SIG-M5 treated with dmso at 0.1 percent for 504 hours (cell line): ENCODE data around the gene GPANK1.
"Not testable (repeated sequence)": the region's sequence is repeated elsewhere in the genome, so short reads cannot be mapped to it uniquely, and the experiment has no call there.

ENCODE experiments used
- DNase-seq: peaks from one replicate; lab custom pipeline; 2025; ENCODE audit not compliant: unreplicated experiment; lab: John Stamatoyannopoulos, UW

GPANK1 gene

DNA sequence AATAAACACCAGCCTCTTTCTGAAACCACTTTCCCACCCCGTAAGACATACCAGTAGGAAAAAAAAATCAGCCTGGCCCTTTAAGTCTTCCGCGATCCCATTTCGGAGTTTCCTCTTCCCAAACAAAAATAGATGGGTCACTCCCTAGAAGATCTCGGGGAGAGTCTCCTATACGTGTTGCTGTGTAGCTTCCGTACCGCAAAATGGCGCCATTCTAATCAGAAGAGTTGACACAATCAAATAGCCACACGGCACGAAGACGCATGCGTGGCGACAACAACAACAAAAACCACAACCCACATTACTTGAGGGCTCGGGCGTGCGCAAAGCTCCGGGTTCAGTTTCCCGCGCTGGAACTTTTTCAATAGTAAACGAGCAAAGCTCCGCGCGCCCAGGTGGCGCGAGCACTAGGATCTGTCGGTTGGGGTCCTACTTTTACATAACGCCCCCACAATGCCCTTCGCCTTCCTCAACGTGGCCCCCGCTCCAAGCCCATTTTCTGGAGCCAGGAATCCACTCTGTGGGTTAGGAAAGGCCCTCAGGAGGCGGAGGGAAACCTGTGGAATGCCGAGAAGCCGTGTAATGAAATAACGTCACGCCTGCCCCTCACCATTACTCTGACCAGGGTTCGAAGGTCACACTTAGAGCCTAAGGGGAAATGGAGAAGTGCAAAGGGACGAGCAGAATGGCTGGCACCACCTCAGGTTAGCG is at the start of gene GPANK1:
GPANK1 (minus strand) TSS at position 208 of the 711 bp plus-strand sequence. CDS start 519 bp downstream, outside the sequence.
- peak; percentile 96 for DNase-seq

GRCh38 chr6:31713991-31714684 is 49.3 kb upstream of the GPANK1 start:
- no peak for DNase-seq

DNA sequence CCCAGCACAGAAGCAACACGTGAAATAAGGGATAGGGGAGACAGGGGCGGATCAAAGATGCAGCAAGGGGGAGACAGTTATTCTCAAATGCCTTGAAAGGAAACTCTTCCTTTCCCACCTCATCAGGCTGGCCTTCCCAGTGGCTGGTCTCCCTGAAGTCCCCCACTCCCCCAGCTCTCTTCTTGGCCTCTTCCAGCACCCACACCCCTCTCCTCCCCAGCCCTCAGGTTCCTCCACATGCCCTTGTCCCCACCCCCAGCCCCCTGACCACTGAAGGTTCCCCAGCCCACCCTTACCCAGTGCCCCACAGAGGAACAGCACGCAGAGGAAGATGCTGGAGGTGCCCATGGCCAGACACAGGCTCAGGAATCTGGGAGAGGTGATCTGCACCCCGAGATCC is 48.7 kb upstream of the GPANK1 start:
- DNase-seq = no peak

DNA sequence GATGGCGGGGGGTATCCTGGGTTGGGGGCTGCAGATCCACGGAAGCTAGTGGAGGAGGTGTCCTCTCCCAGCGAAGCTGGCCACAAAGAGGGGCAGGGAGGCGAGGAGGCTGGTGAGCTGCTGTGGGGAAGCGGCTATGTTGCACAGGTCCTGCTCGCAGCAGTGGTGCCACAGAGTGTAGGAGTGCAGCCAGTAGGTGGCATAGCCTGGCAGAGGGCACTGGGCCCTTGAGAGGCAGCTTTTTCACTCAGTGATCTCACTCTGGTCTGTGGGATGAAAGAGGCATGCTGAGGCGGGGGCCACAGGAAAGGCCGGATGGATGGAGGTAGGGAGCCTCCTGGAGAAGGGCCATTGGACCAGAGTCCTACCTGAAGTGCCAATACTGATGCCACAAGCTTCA is 47.5 kb upstream of the GPANK1 start:
- no peak for DNase-seq

- no peak for DNase-seq
Measured at GRCh38 chr6:31711233-31711632, 46.4 kb upstream of the GPANK1 start.

DNA sequence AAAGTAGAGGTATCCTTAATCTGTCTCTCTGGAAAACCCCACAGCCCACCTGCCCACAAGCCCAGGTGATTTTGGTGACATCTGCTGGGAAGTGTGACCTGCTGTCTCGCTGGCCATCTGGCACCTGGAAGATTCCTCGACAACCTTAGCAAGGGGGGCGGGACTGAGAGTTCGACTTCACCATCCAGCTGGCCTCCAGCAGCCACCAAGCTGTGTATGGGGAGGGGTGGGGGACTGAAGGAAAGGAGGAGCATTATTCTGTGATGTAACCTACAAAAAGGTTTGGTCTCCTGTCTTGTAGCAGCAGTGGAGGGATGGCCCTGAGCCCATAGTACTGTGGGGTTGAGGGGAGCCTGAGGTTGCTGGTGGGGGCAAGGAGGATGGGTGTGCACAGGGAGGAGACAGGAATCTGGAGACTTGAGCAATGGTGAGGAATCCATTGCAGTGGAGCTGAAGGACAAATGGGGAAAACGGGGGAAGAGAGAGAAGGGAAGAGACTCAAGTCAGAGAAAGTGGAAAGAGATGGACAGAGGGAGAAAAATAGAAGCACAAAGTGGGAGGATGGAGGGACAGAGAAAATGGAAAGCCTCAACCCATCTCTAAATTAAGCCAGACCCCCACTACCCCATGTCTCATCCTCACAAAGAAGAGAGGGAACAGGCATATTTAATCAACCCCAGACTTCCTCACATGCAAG is 45.9 kb upstream of the GPANK1 start:
- no peak for DNase-seq

GRCh38 chr6:31709157-31709556 is 44.4 kb upstream of the GPANK1 start:
- DNase-seq = not testable (repeated sequence)

GRCh38 chr6:31708224-31708623 is 43.4 kb upstream of the GPANK1 start:
- no peak for DNase-seq

DNA sequence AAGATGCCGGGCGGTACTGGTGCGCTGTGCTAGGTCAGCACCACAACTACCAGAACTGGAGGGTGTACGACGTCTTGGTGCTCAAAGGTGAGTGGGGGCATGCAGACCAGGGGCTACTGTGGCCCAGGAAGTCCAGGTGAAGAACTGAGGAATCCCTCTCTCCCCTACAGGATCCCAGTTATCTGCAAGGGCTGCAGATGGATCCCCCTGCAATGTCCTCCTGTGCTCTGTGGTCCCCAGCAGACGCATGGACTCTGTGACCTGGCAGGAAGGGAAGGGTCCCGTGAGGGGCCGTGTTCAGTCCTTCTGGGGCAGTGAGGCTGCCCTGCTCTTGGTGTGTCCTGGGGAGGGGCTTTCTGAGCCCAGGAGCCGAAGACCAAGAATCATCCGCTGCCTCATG is 42.9 kb upstream of the GPANK1 start:
- no peak for DNase-seq

GRCh38 chr6:31706599-31706998 is 41.8 kb upstream of the GPANK1 start, which contains the start of gene LY6G6F:
TSS of gene LY6G6F (plus strand) at chr6:31706866. CDS start at chr6:31706907, 41 bp downstream.
- no peak for DNase-seq

DNA sequence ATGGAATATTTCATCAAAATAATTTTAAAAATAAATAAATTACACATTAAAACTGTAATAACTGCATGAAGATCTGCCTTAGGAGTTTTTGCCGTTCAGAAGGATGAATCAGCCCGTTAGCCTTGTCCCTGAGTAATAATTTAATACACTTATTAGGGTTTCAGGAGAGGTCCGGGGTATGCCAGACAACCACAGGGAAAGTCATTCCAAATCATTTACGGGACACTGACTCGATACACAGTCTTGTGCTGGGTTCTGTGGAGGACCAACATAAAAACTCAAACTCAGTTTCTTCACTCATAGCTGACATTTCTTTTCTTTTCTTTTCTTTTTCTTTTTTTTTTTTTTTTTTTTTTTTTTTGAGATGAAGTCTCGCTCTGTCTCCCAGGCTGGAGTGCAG is 41.1 kb upstream of the GPANK1 start:
- DNase-seq = no peak

GRCh38 chr6:31702819-31703716 is 38.3 kb upstream of the GPANK1 start, which contains the start of gene ABHD16A:
TSS of gene ABHD16A (minus strand) at chr6:31703324. CDS start at chr6:31703281, 43 bp downstream.
- peak; percentile 97 for DNase-seq

- DNase-seq = no peak
Measured at GRCh38 chr6:31702405-31702818, 37.6 kb upstream of the GPANK1 start.

DNA sequence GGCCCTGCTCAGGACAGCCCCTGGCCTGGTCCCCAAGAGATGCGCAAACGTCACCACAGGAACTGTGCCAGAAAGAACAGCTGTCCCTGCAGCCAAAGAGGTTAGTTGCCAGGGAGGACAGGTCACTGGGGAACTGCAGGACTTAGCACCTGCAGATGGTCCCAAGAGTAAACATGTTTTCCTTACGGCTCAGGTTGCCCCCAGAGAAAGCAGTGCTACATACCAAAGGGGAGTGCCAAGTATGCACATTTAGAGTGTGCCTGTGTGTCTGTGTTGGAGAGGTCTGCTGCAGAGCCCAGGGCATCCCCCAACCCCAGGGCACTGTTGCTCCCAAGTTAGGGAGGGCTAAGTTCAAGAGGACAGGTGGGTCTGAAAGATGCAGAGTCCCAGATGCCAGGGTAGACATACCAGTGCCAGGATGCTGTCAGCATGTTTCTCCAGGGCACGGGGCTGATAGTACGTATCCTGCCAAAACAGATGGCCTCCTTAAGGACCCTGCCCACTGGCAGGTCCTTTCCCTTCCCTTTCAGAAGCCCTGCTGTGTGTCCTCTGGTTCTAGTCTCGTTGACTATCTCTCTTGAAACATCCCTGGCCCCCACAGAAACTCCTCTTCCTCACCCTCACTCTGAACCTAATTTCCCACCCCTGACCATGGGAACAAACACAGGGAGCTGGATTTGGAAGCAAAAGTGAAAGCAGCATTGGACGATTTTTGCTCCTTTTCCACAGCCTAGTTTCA is 37.0 kb upstream of the GPANK1 start:
- no peak for DNase-seq

- DNase-seq = no peak
Measured at GRCh38 chr6:31700740-31701401, 36.1 kb upstream of the GPANK1 start.

DNA sequence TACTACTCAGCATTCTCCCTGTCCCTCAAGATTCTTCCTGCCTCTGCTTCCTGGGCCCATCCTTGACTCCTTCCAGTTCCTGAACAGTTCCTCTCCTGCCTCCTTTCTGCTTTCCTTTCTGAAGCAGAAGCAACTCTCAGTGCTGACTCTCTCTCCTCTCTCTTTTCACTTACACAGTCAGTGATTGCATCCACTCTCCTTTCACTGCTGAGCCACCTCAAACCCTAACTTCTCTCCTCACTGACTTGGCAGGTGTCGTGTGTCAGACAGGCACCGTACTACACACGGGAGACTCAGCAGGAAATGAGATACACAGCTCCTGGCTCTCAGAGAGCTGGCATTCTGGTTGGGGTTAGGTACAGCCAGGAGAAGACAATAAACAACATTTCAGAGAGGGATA is 32.8 kb upstream of the GPANK1 start:
- DNase-seq = no peak

GRCh38 chr6:31693535-31693934 is 28.7 kb upstream of the GPANK1 start:
- DNase-seq = no peak

DNA sequence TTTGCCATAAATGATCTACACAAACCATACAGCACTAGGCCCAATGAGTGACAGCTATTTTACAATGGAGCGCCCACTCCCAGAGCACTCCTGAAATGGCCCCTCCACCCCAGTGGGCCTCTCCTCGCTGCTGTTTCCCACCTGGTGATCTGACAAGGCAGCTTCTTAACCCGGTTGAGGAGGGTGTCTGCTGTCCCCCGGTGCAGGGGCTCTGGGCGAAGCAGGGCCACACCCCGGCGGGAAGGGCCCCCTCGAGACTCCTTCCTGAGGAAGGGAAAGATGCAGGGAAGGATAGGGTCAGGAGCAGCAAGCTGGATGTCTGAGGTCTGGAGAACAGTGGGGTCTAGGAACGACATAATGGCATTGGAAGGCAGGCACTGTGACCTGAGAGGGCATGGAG is 28.1 kb upstream of the GPANK1 start:
- DNase-seq = no peak

DNA sequence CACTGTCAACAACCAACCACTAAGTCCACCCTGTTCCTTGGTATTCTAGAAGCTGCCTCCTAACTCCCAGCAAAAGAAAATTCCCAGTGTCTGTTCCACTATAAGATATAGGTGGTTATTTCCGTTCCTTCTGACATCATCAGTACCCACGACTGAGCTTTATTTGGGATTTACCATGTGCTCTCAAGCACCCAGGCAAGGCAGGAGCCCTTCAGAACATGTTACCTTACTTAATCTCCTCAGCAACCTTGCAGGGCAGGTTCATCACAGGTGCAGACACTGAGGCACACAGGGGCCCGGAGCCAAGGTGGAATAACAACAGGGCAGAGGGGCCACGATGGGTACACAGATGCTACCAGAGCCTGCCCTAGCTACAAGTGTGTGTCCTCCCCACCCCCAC is 27.6 kb upstream of the GPANK1 start:
- DNase-seq = no peak
